Astrocyte (in vitro differentiated cells and primary cell): ENCODE data around the gene INPP5J. TPM values are rescaled to one million over a fixed set of nuclear protein-coding genes. Genes with fewer than 3 reads are reported as not detected.

Experiments
- DNase-seq: peaks from one replicate; pipeline ENCODE4 v3.0.0-alpha.2; 2010; ENCODE audit warnings: low read depth
- FAIRE-seq: peaks from 2 replicates; lab custom pipeline; 2011; peaks lifted over from hg19 to GRCh38; lab: Jason Lieb, UNC
- H2AFZ ChIP-seq: 2 replicates; pipeline ENCODE4 v1.6.0; 2012; ENCODE audit warnings: low read depth, low read length, inconsistent platforms
- H3K27ac ChIP-seq: 2 replicates; pipeline ENCODE4 v1.5.1; 2011; ENCODE audit warnings: low read depth, low read length, inconsistent platforms
- H3K27me3 ChIP-seq: 2 replicates; pipeline ENCODE4 v1.6.0; 2011; ENCODE audit warnings: low read length, inconsistent platforms; ENCODE audit not compliant: insufficient read depth
- H3K36me3 ChIP-seq: 2 replicates; pipeline ENCODE4 v1.5.1; 2011; ENCODE audit warnings: low read length, inconsistent platforms; ENCODE audit not compliant: insufficient read depth
- H3K4me1 ChIP-seq: 2 replicates; pipeline ENCODE4 v1.5.1; 2011; ENCODE audit warnings: low read length, inconsistent platforms; ENCODE audit not compliant: insufficient read depth
- H3K4me2 ChIP-seq: 2 replicates; pipeline ENCODE4 v1.6.0; 2012; ENCODE audit warnings: low read length, inconsistent platforms
- H3K4me3 ChIP-seq: 2 replicates; pipeline ENCODE4 v1.5.1; 2011; ENCODE audit warnings: low read depth, mild to moderate bottlenecking, low read length, inconsistent platforms; ENCODE audit not compliant: insufficient read depth
- H3K79me2 ChIP-seq: 2 replicates; pipeline ENCODE4 v1.6.0; 2012; ENCODE audit warnings: mild to moderate bottlenecking, low read length, inconsistent platforms; ENCODE audit not compliant: insufficient read depth
- H3K9ac ChIP-seq: 2 replicates; pipeline ENCODE4 v1.6.0; 2012; ENCODE audit warnings: mild to moderate bottlenecking, low read length, inconsistent platforms
- H3K9me3 ChIP-seq: 2 replicates; pipeline ENCODE4 v1.5.1; 2012; ENCODE audit warnings: low read depth, mild to moderate bottlenecking, low read length, inconsistent platforms; ENCODE audit not compliant: insufficient read depth
- H4K20me1 ChIP-seq: 2 replicates; pipeline ENCODE4 v1.6.0; 2012; ENCODE audit warnings: low read length, inconsistent platforms; ENCODE audit not compliant: insufficient read depth
- H3K27ac Mint-ChIP-seq: one replicate; pipeline ENCODE4 v1.8.0; 2021; ENCODE audit warnings: mild to moderate bottlenecking, mixed read lengths; ENCODE audit not compliant: unreplicated experiment
- H3K27me3 Mint-ChIP-seq: one replicate; pipeline ENCODE4 v1.8.0; 2021; ENCODE audit warnings: low read depth, mixed read lengths; ENCODE audit not compliant: unreplicated experiment
- H3K36me3 Mint-ChIP-seq: one replicate; pipeline ENCODE4 v1.8.0; 2021; ENCODE audit warnings: low read depth, mixed read lengths; ENCODE audit not compliant: unreplicated experiment
- H3K4me1 Mint-ChIP-seq: one replicate; pipeline ENCODE4 v1.8.0; 2021; ENCODE audit warnings: low read depth, mixed read lengths; ENCODE audit not compliant: unreplicated experiment
- H3K4me3 Mint-ChIP-seq: one replicate; pipeline ENCODE4 v1.8.0; 2021; ENCODE audit warnings: mild to moderate bottlenecking, moderate library complexity, mixed read lengths; ENCODE audit not compliant: unreplicated experiment
- H3K9me3 Mint-ChIP-seq: one replicate; pipeline ENCODE4 v1.8.0; 2021; ENCODE audit warnings: mild to moderate bottlenecking, mixed read lengths; ENCODE audit not compliant: unreplicated experiment
- CTCF ChIP-seq: IDR thresholded peaks from 2 replicates; pipeline ENCODE4 v1.5.1; 2011; ENCODE audit warnings: low read depth, mild to moderate bottlenecking, inconsistent platforms, low read length, moderate library complexity; ENCODE audit not compliant: insufficient read depth
- EZH2 ChIP-seq: IDR thresholded peaks from 2 replicates; pipeline ENCODE4 v1.6.1; 2012; ENCODE audit warnings: mild to moderate bottlenecking, low read length, inconsistent platforms; ENCODE audit not compliant: insufficient read depth
- total RNA-seq: library from RNA; stranded (reverse); gene quantifications from 2 replicates; pipeline ENCODE4 v1.2.1, GENCODE V29; 2021

Gene INPP5J
- total RNA-seq, 1 donor from 2014 or later: 3.0 TPM

DNA sequence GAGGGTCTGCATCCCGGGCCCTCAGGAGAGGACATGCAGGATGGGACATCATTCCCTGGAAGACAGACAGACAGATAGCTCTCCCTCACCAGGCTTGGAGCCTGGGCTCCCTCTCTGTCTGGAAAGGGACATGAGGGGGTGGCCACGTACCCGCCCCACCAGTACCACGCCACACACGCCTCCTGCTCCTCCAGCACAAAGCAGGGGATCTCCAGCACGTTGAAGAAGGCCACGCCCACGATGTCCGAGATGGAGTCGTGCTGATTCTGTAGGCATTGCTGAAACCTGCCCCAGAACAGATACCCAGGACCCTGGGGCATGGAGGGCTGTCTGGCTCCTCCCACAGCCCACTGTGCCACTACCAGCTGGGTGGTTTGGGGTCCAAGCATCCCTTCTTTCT is 15.4 kb downstream of the INPP5J start:
- Histone ChIP-seq H3K9me3 (no peaks in the 10 kb centered on the region), H2AFZ (no peak overlapping the region), H3K27ac (no peak overlapping the region), H3K4me3 (no peak overlapping the region), H3K79me2 (no peaks in the 10 kb centered on the region), H3K4me1 (peaks cover 3% of the 10 kb centered on the region), H3K9ac (no peak overlapping the region), H4K20me1 (no peaks in the 10 kb centered on the region), H3K4me2 (no peak overlapping the region), H3K27me3 (peaks cover 7% of the 10 kb centered on the region), H3K36me3 (no peaks in the 10 kb centered on the region)
- H3K4me1 Mint-ChIP-seq: no peaks in the 10 kb centered on the region
- H3K9me3 Mint-ChIP-seq: peaks cover 1% of the 10 kb centered on the region
- H3K27me3 Mint-ChIP-seq: peaks cover 44% of the 10 kb centered on the region
- FAIRE-seq: no peak
- no peak overlapping the region for H3K27ac Mint-ChIP-seq
- no peak for DNase-seq
- no peak overlapping the region for H3K4me3 Mint-ChIP-seq
- no peaks in the 10 kb centered on the region for H3K36me3 Mint-ChIP-seq
- TF ChIP-seq EZH2 (no peak), CTCF (no peak)

GRCh38 chr22:31139066-31139465 is 16.3 kb downstream of the INPP5J start:
- Mint-ChIP-seq H3K27me3 (peaks cover 43% of the 10 kb centered on the region), H3K4me3 (no peak overlapping the region), H3K36me3 (no peaks in the 10 kb centered on the region), H3K9me3 (peaks cover 1% of the 10 kb centered on the region), H3K27ac (no peak overlapping the region), H3K4me1 (no peaks in the 10 kb centered on the region)
- Histone ChIP-seq H3K4me2 (no peak overlapping the region), H4K20me1 (no peaks in the 10 kb centered on the region), H3K27ac (no peak overlapping the region), H3K79me2 (no peaks in the 10 kb centered on the region), H2AFZ (no peak overlapping the region), H3K9ac (no peak overlapping the region), H3K4me3 (no peak overlapping the region), H3K4me1 (peaks cover 3% of the 10 kb centered on the region), H3K9me3 (no peaks in the 10 kb centered on the region), H3K36me3 (no peaks in the 10 kb centered on the region), H3K27me3 (peaks cover 7% of the 10 kb centered on the region)
- TF ChIP-seq CTCF (no peak), EZH2 (no peak)
- FAIRE-seq (no peak), DNase-seq (no peak)

DNA sequence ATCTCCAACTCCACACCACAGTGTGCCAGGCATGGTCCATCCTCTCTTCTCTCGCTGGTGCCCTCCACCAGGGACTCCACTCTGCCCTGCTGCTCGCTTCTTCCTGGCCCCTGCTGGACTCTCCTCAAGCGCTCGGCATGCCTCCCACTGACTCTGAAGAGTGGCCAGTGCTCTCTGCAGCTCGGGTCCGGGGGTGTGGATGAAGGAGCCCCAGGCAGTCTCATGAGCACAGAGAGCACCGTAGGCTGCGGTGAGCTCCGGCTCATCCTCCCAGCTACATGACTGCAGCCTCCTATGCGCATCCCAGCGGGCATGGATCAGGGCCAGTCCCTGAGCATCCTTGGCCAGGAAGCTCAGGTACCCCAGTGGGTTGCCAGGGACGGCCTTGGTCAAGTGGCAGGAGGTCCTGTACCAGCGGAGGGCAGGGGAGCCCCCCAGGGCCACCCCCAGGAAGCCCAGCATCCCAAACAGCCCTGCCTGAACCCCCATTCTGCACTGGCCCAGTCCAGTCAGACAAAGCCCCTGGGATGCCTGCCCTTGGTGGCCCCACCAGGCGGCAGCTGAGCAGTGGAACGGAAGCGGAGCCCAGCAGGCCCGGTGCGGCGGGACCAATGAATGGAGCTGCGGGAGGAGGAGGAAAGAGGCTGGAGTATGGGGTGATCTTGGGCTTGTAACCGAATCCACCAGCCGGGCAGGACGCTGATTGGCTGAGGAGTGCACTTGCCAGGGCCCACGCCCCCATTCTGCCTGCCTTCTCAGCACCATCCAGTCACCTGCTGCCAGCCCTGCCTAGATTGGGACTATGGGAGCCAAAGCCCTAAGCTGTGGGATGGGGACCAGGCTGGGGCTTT is 17.3 kb downstream of the INPP5J start, which contains the start of gene PLA2G3:
Gene PLA2G3 (minus strand): TSS at position 643 of the 851 bp plus-strand sequence. CDS start 154 bp downstream, at position 489.
- Mint-ChIP-seq H3K9me3 (peaks cover 9% of the 10 kb centered on the region), H3K27ac (no peak within 1 kb of the TSS), H3K4me3 (no peak within 1 kb of the TSS), H3K4me1 (no peaks in the 10 kb centered on the region), H3K27me3 (peaks cover 46% of the 10 kb centered on the region), H3K36me3 (no peaks in the 10 kb centered on the region)
- H3K36me3 ChIP-seq: no peaks in the 10 kb centered on the region
- no peaks in the 10 kb centered on the region for H3K9me3 ChIP-seq
- H3K9ac ChIP-seq: no peak within 1 kb of the TSS
- H3K4me1 ChIP-seq: peaks cover 3% of the 10 kb centered on the region
- no peaks in the 10 kb centered on the region for H4K20me1 ChIP-seq
- peak within 1 kb of the TSS; percentile 5 for H2AFZ ChIP-seq
- no peak for FAIRE-seq
- H3K27me3 ChIP-seq: peaks cover 7% of the 10 kb centered on the region
- peak; percentile 58 for DNase-seq
- no peak within 1 kb of the TSS for H3K4me2 ChIP-seq
- H3K79me2 ChIP-seq: no peaks in the 10 kb centered on the region
- peak; percentile 52 for TF ChIP-seq EZH2
- no peak for TF ChIP-seq CTCF
- no peak within 1 kb of the TSS for H3K4me3 ChIP-seq
- no peak within 1 kb of the TSS for H3K27ac ChIP-seq
